Left colon (tissue), 2 donors: ENCODE results near the gene HNRNPA1. TPM values are rescaled to one million over a fixed set of nuclear protein-coding genes. Genes with fewer than 3 reads are reported as not detected.
"Not testable (repeated sequence)": the region's sequence is repeated elsewhere in the genome, so short reads cannot be mapped to it uniquely, and the experiment has no call there.

ENCODE experiments used
- ATAC-seq: fragments of 200-7000 bp; cut with Tn5 transposase; one replicate; pipeline ENCODE4 v1.9.1; 2020; ENCODE audit warnings: mild to moderate bottlenecking, moderate library complexity
- DNase-seq, 2 donors: peaks; one replicate each; pipeline ENCODE4 v3.0.0-alpha.2; 2020
- intact Hi-C, 2 donors: fragments of 100-400 bp; cut with DNase I in 1 of 2; cut with micrococcal nuclease in 1 of 2; formaldehyde crosslinking; loops; one replicate each; pipeline versions ENCODE4 v1.11.2 to v1.14.0; 2022; cut with DNase I, micrococcal nuclease
- total RNA-seq, 2 donors: library from RNA; stranded (reverse); fragmentation: NEBNext Ultra II Directional; extraction: Animal tissue kit (Norgen Biotek cat#: 25700); gene quantifications; one replicate each; pipeline ENCODE4 v1.2.1, GENCODE V29; 2021
- donor health status: DM: no; HTN: no; CAD: no.
- donor health status: DM: yes; HTN: yes; CAD: no.

HNRNPA1 gene
- total RNA-seq, 2 donors from 2014 or later, result 503 to 718 TPM

GRCh38 chr12:54325442-54326109 is 45.0 kb downstream of the HNRNPA1 start:
- ATAC-seq, intact Hi-C loops, DNase-seq: not testable (repeated sequence)

GRCh38 chr12:54328595-54329337 is 48.2 kb downstream of the HNRNPA1 start:
- no peak for DNase-seq
- intact Hi-C loops, result no loop called here
- ATAC-seq, result no peak

GRCh38 chr12:54329759-54330158 is 49.2 kb downstream of the HNRNPA1 start:
- ATAC-seq (no peak), DNase-seq (no peak)

GRCh38 chr12:54330442-54330841 is 49.9 kb downstream of the HNRNPA1 start:
- ATAC-seq (no peak), DNase-seq (no peak)
- intact Hi-C loops, result no loop called here

More at GRCh38 chr12:54329759-54330158, 49.2 kb downstream of the HNRNPA1 start:
- intact Hi-C loops, result no loop called here

- intact Hi-C loops, result no loop called here
- DNase-seq (no peak), ATAC-seq (no peak)
Measured at GRCh38 chr12:54331461-54331860, 50.9 kb downstream of the HNRNPA1 start.

- no peak for ATAC-seq
- no peak for DNase-seq
- intact Hi-C loops, result no loop called here
Measured at GRCh38 chr12:54333420-54334034, 53.0 kb downstream of the HNRNPA1 start.

Other genes starting within 250 kb of the HNRNPA1 start
- gene HOXC5, start 247.7 kb upstream of the HNRNPA1 start, total RNA-seq, result not detected
- under 1 TPM in 1 of 2 donors, not detected in 1; 0.18 TPM for gene HOXC4, start 226.9 kb upstream of the HNRNPA1 start, total RNA-seq
- 10 to 100 TPM; 28.0 to 31.4 TPM for gene SMUG1, start 91.7 kb upstream of the HNRNPA1 start, total RNA-seq
- gene CBX5, start 604 bp upstream of the HNRNPA1 start, total RNA-seq, result 10 to 100 TPM; 40.9 to 42.0 TPM
- gene NFE2, start 20.3 kb downstream of the HNRNPA1 start, total RNA-seq, result under 1 TPM; 0.14 to 0.18 TPM
- 100 to 1,000 TPM; 119 to 129 TPM for gene COPZ1, start 44.4 kb downstream of the HNRNPA1 start, total RNA-seq
- gene GPR84, start 83.8 kb downstream of the HNRNPA1 start, total RNA-seq, result under 1 TPM in 1 of 2 donors, not detected in 1; 0.50 TPM
- 1 to 10 TPM; 4.0 to 8.3 TPM for gene ZNF385A, start 104.0 kb downstream of the HNRNPA1 start, total RNA-seq
- gene ITGA5, start 138.5 kb downstream of the HNRNPA1 start, total RNA-seq, result 10 to 100 TPM; 20.8 to 49.1 TPM
- under 1 TPM in 1 of 2 donors, not detected in 1; 0.67 TPM for gene GTSF1, start 192.9 kb downstream of the HNRNPA1 start, total RNA-seq
- gene NCKAP1L, start 217.0 kb downstream of the HNRNPA1 start, total RNA-seq, result 10 to 100 TPM in 1 of 2 donors, 1 to 10 TPM in 1; 5.4 to 13.6 TPM